ENCODE data around the gene FSTL4. TPM values are rescaled to one million over a fixed set of nuclear protein-coding genes. Genes with fewer than 3 reads are reported as not detected.
A peak's percentile ranks its signal among the peaks of the same experiment; 100 is the strongest.

FSTL4 gene
- total RNA-seq, 1 donor from 2014 or later, result 0.21 TPM

GRCh38 chr5:133290669-133291240, 321.6 kb downstream of the FSTL4 start:
- DNase-seq (ENCODE audit: low spot score), result no peak
- no peaks in the 10 kb centered on the region for H3K9me3 Mint-ChIP-seq (ENCODE audit: unreplicated experiment)
- peaks cover 8% of the 10 kb centered on the region for H3K27me3 Mint-ChIP-seq (ENCODE audit: unreplicated experiment)
- no peak overlapping the region for H3K27ac Mint-ChIP-seq (ENCODE audit: unreplicated experiment)
- no peaks in the 10 kb centered on the region for H3K36me3 Mint-ChIP-seq (ENCODE audit: low read depth, unreplicated experiment)
- no peaks in the 10 kb centered on the region for H3K4me1 Mint-ChIP-seq (ENCODE audit: unreplicated experiment)
- no peak for TF ChIP-seq CTCF (IDR thresholded peaks at IDR 0.05; ENCODE audit: unreplicated experiment)
- H3K4me3 Mint-ChIP-seq (ENCODE audit: unreplicated experiment), result no peak overlapping the region

- no peaks in the 10 kb centered on the region for H3K9me3 Mint-ChIP-seq (ENCODE audit: unreplicated experiment)
- TF ChIP-seq CTCF (IDR thresholded peaks at IDR 0.05; ENCODE audit: unreplicated experiment), result no peak
- peaks cover 8% of the 10 kb centered on the region for H3K27me3 Mint-ChIP-seq (ENCODE audit: unreplicated experiment)
- DNase-seq (ENCODE audit: low spot score), result no peak
- H3K4me3 Mint-ChIP-seq (ENCODE audit: unreplicated experiment), result no peak overlapping the region
- H3K27ac Mint-ChIP-seq (ENCODE audit: unreplicated experiment), result no peak overlapping the region
- H3K36me3 Mint-ChIP-seq (ENCODE audit: low read depth, unreplicated experiment), result no peaks in the 10 kb centered on the region
- H3K4me1 Mint-ChIP-seq (ENCODE audit: unreplicated experiment), result peaks cover 3% of the 10 kb centered on the region
These were observed 322.5 kb downstream of the FSTL4 start for GRCh38 chr5:133289686-133290367.

- no peak for TF ChIP-seq CTCF (IDR thresholded peaks at IDR 0.05; ENCODE audit: unreplicated experiment)
- H3K9me3 Mint-ChIP-seq (ENCODE audit: unreplicated experiment), result no peaks in the 10 kb centered on the region
- H3K4me3 Mint-ChIP-seq (ENCODE audit: unreplicated experiment), result no peak overlapping the region
- peak; percentile 60 for DNase-seq (ENCODE audit: low spot score)
- H3K4me1 Mint-ChIP-seq (ENCODE audit: unreplicated experiment), result peaks cover 3% of the 10 kb centered on the region
- H3K36me3 Mint-ChIP-seq (ENCODE audit: low read depth, unreplicated experiment), result no peaks in the 10 kb centered on the region
- no peak overlapping the region for H3K27ac Mint-ChIP-seq (ENCODE audit: unreplicated experiment)
- peaks cover 8% of the 10 kb centered on the region for H3K27me3 Mint-ChIP-seq (ENCODE audit: unreplicated experiment)
These were observed 324.8 kb downstream of the FSTL4 start for GRCh38 chr5:133287500-133287899.

- Mint-ChIP-seq H3K4me3 (ENCODE audit: unreplicated experiment) (no peak overlapping the region), H3K4me1 (ENCODE audit: unreplicated experiment) (peaks cover 3% of the 10 kb centered on the region), H3K36me3 (ENCODE audit: low read depth, unreplicated experiment) (no peaks in the 10 kb centered on the region), H3K27ac (ENCODE audit: unreplicated experiment) (no peak overlapping the region), H3K9me3 (ENCODE audit: unreplicated experiment) (no peaks in the 10 kb centered on the region), H3K27me3 (ENCODE audit: unreplicated experiment) (peaks cover 7% of the 10 kb centered on the region)
- no peak for DNase-seq (ENCODE audit: low spot score)
- TF ChIP-seq CTCF (IDR thresholded peaks at IDR 0.05; ENCODE audit: unreplicated experiment), result no peak
These were observed 325.9 kb downstream of the FSTL4 start for GRCh38 chr5:133286483-133286882.

GRCh38 chr5:133285583-133286021, 326.7 kb downstream of the FSTL4 start:
- no peak for DNase-seq (ENCODE audit: low spot score)
- H3K36me3 Mint-ChIP-seq (ENCODE audit: low read depth, unreplicated experiment), result no peaks in the 10 kb centered on the region
- peaks cover 3% of the 10 kb centered on the region for H3K4me1 Mint-ChIP-seq (ENCODE audit: unreplicated experiment)
- no peak overlapping the region for H3K27ac Mint-ChIP-seq (ENCODE audit: unreplicated experiment)
- H3K9me3 Mint-ChIP-seq (ENCODE audit: unreplicated experiment), result no peaks in the 10 kb centered on the region
- H3K27me3 Mint-ChIP-seq (ENCODE audit: unreplicated experiment), result peaks cover 2% of the 10 kb centered on the region
- TF ChIP-seq CTCF (IDR thresholded peaks at IDR 0.05; ENCODE audit: unreplicated experiment), result no peak
- H3K4me3 Mint-ChIP-seq (ENCODE audit: unreplicated experiment), result no peak overlapping the region
